Endothelial cell (in vitro differentiated cells): ENCODE data around the gene STARD7. TPM values are rescaled to one million over a fixed set of nuclear protein-coding genes. Genes with fewer than 3 reads are reported as not detected.

Experiments
- DNase-seq: peaks from one replicate; pipeline ENCODE4 v3.0.0; 2021; ENCODE audit warnings: low spot score
- H3K27ac Mint-ChIP-seq: one replicate; pipeline ENCODE4 v1.8.0; 2021; ENCODE audit warnings: mixed read lengths, inconsistent platforms; ENCODE audit not compliant: unreplicated experiment
- H3K27me3 Mint-ChIP-seq: one replicate; pipeline ENCODE4 v1.8.0; 2021; ENCODE audit warnings: mild to moderate bottlenecking, moderate library complexity, mixed read lengths, inconsistent platforms; ENCODE audit not compliant: unreplicated experiment
- H3K36me3 Mint-ChIP-seq: one replicate; pipeline ENCODE4 v1.8.0; 2021; ENCODE audit warnings: mild to moderate bottlenecking, low read depth, mixed read lengths, inconsistent platforms; ENCODE audit not compliant: unreplicated experiment
- H3K4me1 Mint-ChIP-seq: one replicate; pipeline ENCODE4 v1.8.0; 2021; ENCODE audit warnings: mild to moderate bottlenecking, mixed read lengths, inconsistent platforms; ENCODE audit not compliant: unreplicated experiment
- H3K4me3 Mint-ChIP-seq: one replicate; pipeline ENCODE4 v1.8.0; 2021; ENCODE audit warnings: mild to moderate bottlenecking, mixed read lengths, inconsistent platforms; ENCODE audit not compliant: unreplicated experiment
- H3K9me3 Mint-ChIP-seq: one replicate; pipeline ENCODE4 v1.8.0; 2021; ENCODE audit warnings: mixed read lengths, inconsistent platforms; ENCODE audit not compliant: unreplicated experiment
- total RNA-seq: library from RNA; stranded (reverse); fragmentation: NEBNext Ultra II Directional; extraction: Animal tissue kit (Norgen Biotek cat#: 25700); gene quantifications from one replicate; pipeline ENCODE4 v1.2.1, GENCODE V29; 2021; ENCODE audit not compliant: unreplicated experiment
- TF ChIP-seq, protein P1 (sequence below): fragments of 200-600 bp; sonication (generic); IDR thresholded peaks from one replicate; pipeline ENCODE4 v1.5.0; 2021; ENCODE audit warnings: antibody characterized with exemption; ENCODE audit not compliant: unreplicated experiment

Gene STARD7
- total RNA-seq, 1 donor from 2014 or later = 83.4 TPM

DNA sequence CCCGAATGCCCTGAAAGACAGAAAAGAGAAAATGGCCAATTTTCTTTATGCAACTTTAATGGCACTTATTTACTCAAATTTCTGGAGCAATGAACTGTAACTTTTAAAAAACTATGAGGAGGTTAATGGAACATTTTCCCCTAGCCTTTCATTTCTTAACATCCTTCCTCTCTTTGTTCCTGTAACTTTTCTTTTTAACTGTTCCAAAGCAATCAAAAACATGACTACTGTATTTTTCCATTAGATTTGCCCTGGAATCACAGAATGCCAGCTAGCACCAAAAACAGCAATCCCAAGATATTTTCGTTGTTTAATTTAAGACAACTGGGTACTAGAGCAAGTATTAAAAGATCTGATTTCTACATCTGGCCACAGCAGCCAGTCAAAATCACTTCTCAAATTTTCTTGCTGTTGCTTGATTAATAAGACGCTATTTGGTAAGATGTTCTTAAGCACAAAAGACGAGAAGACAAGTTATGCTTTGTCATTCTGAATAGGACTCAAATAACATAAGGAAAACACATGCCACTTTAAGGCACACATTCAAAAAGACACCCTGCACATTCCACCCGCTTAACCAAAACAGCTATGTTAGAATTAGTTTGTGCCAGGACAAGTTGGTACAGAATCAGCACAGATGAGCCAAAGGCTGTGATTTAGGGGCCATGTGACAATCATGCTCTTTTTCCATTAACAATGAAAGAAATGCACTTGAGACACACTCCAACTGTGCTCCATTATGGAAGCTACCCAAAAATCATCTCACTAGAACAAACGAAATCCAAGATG is 3.6 kb downstream of the STARD7 start:
- Mint-ChIP-seq H3K27ac (peak overlapping the region; percentile 93), H3K4me1 (peaks cover 39% of the 10 kb centered on the region), H3K9me3 (no peaks in the 10 kb centered on the region), H3K27me3 (peaks cover 8% of the 10 kb centered on the region), H3K36me3 (peaks cover 5% of the 10 kb centered on the region), H3K4me3 (peak overlapping the region; percentile 80)
- TF ChIP-seq, protein P1, sequence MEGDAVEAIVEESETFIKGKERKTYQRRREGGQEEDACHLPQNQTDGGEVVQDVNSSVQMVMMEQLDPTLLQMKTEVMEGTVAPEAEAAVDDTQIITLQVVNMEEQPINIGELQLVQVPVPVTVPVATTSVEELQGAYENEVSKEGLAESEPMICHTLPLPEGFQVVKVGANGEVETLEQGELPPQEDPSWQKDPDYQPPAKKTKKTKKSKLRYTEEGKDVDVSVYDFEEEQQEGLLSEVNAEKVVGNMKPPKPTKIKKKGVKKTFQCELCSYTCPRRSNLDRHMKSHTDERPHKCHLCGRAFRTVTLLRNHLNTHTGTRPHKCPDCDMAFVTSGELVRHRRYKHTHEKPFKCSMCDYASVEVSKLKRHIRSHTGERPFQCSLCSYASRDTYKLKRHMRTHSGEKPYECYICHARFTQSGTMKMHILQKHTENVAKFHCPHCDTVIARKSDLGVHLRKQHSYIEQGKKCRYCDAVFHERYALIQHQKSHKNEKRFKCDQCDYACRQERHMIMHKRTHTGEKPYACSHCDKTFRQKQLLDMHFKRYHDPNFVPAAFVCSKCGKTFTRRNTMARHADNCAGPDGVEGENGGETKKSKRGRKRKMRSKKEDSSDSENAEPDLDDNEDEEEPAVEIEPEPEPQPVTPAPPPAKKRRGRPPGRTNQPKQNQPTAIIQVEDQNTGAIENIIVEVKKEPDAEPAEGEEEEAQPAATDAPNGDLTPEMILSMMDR = no peak
- DNase-seq = no peak

DNA sequence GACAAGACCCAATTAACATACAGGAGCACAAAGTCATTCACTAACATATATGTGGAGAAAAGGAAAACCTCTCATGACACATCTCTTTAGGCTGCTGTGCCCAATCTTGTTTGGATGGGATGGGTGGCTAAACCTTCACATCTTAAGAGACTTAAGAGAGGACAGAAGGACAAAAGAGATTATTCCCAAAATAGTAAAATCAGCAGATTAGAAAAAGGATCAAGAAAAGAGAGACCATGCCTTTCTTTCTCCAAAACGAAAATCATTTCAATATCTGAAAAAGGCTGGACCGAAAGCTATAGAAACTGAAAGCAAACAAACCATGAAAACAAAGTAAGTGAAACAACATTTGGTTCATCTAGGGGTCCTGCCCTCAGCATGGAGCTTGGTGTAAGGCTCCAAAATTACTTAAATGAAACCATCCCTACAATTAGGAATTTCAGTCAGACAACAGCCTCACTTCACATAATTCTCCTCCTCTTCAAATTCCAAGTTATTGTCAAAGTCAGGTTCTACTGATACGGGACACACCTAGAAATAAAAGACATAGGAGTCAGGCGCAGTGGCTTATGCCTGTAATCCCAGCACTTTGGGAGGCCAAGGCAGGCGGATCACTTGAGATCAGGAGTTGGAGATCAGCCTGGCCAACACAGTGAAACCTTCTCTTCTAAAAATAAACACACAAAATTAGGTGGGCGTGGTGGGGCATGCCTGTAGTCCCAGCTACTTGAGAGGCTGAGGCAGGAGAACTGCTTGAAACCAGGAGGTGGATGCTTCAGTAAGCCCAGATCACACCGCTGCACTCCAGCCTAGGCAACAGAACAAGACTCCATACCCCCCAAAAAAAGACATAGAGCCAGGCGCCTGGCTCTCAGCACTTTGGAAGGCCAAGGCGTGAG is 5.2 kb downstream of the STARD7 start:
- H3K27ac Mint-ChIP-seq = peak overlapping the region; percentile 5
- TF ChIP-seq, protein P1 = no peak

DNA sequence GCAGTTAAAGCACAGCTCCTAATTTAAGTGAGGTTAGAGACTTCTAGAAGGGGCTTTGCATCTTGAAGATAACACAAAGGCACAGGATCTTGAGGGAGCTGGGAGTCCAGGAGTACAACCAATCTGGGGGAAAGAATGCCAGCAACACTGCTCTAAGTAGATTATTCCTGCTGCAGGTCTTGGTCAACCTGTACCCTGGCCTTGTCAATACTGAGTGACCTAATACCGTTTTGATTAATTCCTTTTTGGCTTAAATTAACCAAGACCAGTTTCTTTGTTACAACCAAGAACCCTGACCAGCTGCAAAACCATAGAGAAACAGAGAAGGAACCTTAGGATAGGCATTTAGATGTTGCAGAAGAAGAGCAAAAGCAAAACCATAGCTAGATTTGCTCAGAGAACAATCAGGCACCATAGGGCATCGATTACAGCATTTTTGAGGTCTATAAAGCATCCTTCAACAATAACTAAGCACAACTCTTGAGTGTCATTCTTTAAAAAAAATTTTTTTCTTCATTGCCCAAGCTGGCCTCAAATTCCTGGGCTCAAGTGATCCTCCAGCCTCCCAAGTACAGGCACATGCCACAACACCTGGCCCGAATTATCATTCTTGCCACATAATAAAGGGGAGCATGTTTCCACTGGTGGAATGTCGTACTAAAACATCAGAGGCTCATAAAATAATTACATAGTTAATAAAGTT is 6.3 kb downstream of the STARD7 start:
- Mint-ChIP-seq H3K36me3 (no peaks in the 10 kb centered on the region), H3K27ac (no peak overlapping the region), H3K4me3 (no peak overlapping the region), H3K27me3 (peaks cover 3% of the 10 kb centered on the region), H3K4me1 (peaks cover 28% of the 10 kb centered on the region), H3K9me3 (no peaks in the 10 kb centered on the region)
- no peak for DNase-seq
- TF ChIP-seq, protein P1 = no peak

More for the DNA sequence above, 5.2 kb downstream of the STARD7 start:
- Mint-ChIP-seq H3K27me3 (peaks cover 6% of the 10 kb centered on the region), H3K9me3 (no peaks in the 10 kb centered on the region), H3K36me3 (peaks cover 5% of the 10 kb centered on the region), H3K4me1 (peaks cover 33% of the 10 kb centered on the region), H3K4me3 (no peak overlapping the region)
- no peak for DNase-seq

DNA sequence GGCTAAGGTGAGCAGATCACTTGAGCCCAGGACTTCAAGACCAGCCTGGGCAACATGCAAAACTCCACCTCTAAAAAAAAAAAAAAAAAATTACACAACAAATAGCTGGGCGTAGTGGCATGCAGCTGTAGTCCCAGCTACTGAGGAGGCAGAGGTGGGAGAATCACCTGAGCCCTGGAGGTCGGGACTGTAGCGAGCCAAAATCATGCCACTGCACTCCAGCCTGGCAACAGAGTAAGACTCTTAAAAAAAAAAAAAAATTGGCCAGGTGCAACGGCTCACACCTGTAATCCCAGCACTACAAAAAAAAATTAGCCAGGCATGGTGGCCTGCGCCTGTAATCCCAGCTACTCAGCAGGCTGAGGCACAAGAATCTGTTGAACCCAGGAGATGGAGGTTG is 7.3 kb downstream of the STARD7 start:
- Mint-ChIP-seq H3K9me3 (no peaks in the 10 kb centered on the region), H3K27ac (no peak overlapping the region), H3K36me3 (no peaks in the 10 kb centered on the region), H3K4me3 (no peak overlapping the region), H3K27me3 (peaks cover 3% of the 10 kb centered on the region), H3K4me1 (peaks cover 20% of the 10 kb centered on the region)
- no peak for DNase-seq
- TF ChIP-seq, protein P1 = no peak
